Activated naive CD4-positive, alpha-beta T cell treated with Interleukin-2 at 50 U/mL for 16 hours (primary cell): ENCODE results near the gene AGAP1.

ENCODE experiments used
- DNase-seq: peaks from one replicate; pipeline ENCODE4 v3.0.0-alpha.2; 2020

AGAP1 gene

GRCh38 chr2:235492850-235493344, 946 bp upstream of the AGAP1 start:
- no peak for DNase-seq

GRCh38 chr2:235493402-235493774, 455 bp upstream of the AGAP1 start:
- no peak for DNase-seq

GRCh38 chr2:235494716-235495372, 1.0 kb downstream of the AGAP1 start:
- DNase-seq, result no peak

GRCh38 chr2:235495373-235496238, 1.8 kb downstream of the AGAP1 start:
- no peak for DNase-seq

GRCh38 chr2:235496239-235496621, 2.4 kb downstream of the AGAP1 start:
- DNase-seq, result no peak

GRCh38 chr2:235497096-235497495, 3.3 kb downstream of the AGAP1 start:
- no peak for DNase-seq

- no peak for DNase-seq
These were observed 4.7 kb downstream of the AGAP1 start for GRCh38 chr2:235498541-235498940.

GRCh38 chr2:235498946-235499812, 5.3 kb downstream of the AGAP1 start:
- no peak for DNase-seq

- no peak for DNase-seq
These were observed 6.4 kb downstream of the AGAP1 start for GRCh38 chr2:235500110-235500760.

GRCh38 chr2:235500761-235501672, 7.2 kb downstream of the AGAP1 start:
- DNase-seq, result no peak

GRCh38 chr2:235501673-235502031, 7.8 kb downstream of the AGAP1 start:
- no peak for DNase-seq

GRCh38 chr2:235502336-235502735, 8.5 kb downstream of the AGAP1 start:
- DNase-seq, result no peak

GRCh38 chr2:235504441-235505180, 10.8 kb downstream of the AGAP1 start:
- DNase-seq, result no peak

- no peak for DNase-seq
These were observed 11.4 kb downstream of the AGAP1 start for GRCh38 chr2:235505181-235505741.

GRCh38 chr2:235506291-235506996, 12.6 kb downstream of the AGAP1 start:
- no peak for DNase-seq

GRCh38 chr2:235506997-235507615, 13.3 kb downstream of the AGAP1 start:
- no peak for DNase-seq

GRCh38 chr2:235507928-235508327, 14.1 kb downstream of the AGAP1 start:
- DNase-seq, result no peak

GRCh38 chr2:235508371-235509160, 14.7 kb downstream of the AGAP1 start:
- no peak for DNase-seq

- DNase-seq, result no peak
These were observed 16.5 kb downstream of the AGAP1 start for GRCh38 chr2:235510318-235510717.
